DND-41 (cell line): ENCODE measurements around the gene CPNE9.

Experiments
- CTCF ChIP-seq: IDR thresholded peaks from 2 replicates; pipeline ENCODE4 v1.5.1; 2012; ENCODE audit warnings: borderline replicate concordance, low read length, moderate library complexity, mild to moderate bottlenecking; ENCODE audit not compliant: poor library complexity, severe bottlenecking; ENCODE audit errors: extremely low read depth
- EZH2 ChIP-seq: IDR thresholded peaks from 3 replicates; pipeline ENCODE4 v1.6.1; 2012; ENCODE audit warnings: borderline replicate concordance, low read depth, mild to moderate bottlenecking, moderate library complexity, low read length, inconsistent platforms; ENCODE audit not compliant: severe bottlenecking

- no peak for TF ChIP-seq CTCF
- TF ChIP-seq EZH2, result no peak
These were observed 51.0 kb downstream of the CPNE9 start for GRCh38 chr3:9754678-9755077.
